HG03175 (cell line): Measurements from ENCODE around the gene MED4.
"Not testable (repeated sequence)": the region's sequence is repeated elsewhere in the genome, so short reads cannot be mapped to it uniquely, and the experiment has no call there.

ENCODE experiments used
- ATAC-seq: cut with Tn5 transposase; IDR thresholded peaks from one replicate; pipeline ENCODE4 v1.9.1; 2021; ENCODE audit warnings: mild to moderate bottlenecking, moderate library complexity; ENCODE audit not compliant: unreplicated experiment

Gene MED4

GRCh38 chr13:48096670-48097069 is 1.8 kb upstream of the MED4 start:
- no peak for ATAC-seq

- peak; percentile 12 for ATAC-seq
These were observed 512 bp downstream of the MED4 start for GRCh38 chr13:48094404-48094780.

GRCh38 chr13:48093588-48093987 is 1.3 kb downstream of the MED4 start:
- ATAC-seq: no peak

- ATAC-seq: no peak
These were observed 8.6 kb downstream of the MED4 start for GRCh38 chr13:48086272-48086671.

- ATAC-seq: no peak
These were observed 13.2 kb downstream of the MED4 start for GRCh38 chr13:48081739-48082138.

- peak; percentile 97 for ATAC-seq
These were observed 16.6 kb downstream of the MED4 start for GRCh38 chr13:48078251-48078656.

GRCh38 chr13:48074006-48074405 is 20.9 kb downstream of the MED4 start:
- ATAC-seq: no peak

GRCh38 chr13:48072787-48073186 is 22.1 kb downstream of the MED4 start:
- no peak for ATAC-seq

- ATAC-seq: no peak
These were observed 22.6 kb downstream of the MED4 start for GRCh38 chr13:48072304-48072703.

- ATAC-seq: no peak
These were observed 24.0 kb downstream of the MED4 start for GRCh38 chr13:48070942-48071341.

- ATAC-seq: no peak
These were observed 25.3 kb downstream of the MED4 start for GRCh38 chr13:48069573-48069972.

GRCh38 chr13:48068952-48069351 is 26.0 kb downstream of the MED4 start:
- ATAC-seq: no peak

- ATAC-seq: no peak
These were observed 26.9 kb downstream of the MED4 start for GRCh38 chr13:48068036-48068435.

GRCh38 chr13:48066310-48066989 is 28.5 kb downstream of the MED4 start:
- ATAC-seq: no peak

- not testable (repeated sequence) for ATAC-seq
These were observed 35.0 kb downstream of the MED4 start for GRCh38 chr13:48059951-48060350.

GRCh38 chr13:48058536-48058935 is 36.4 kb downstream of the MED4 start:
- ATAC-seq: not testable (repeated sequence)

- ATAC-seq: no peak
These were observed 39.2 kb downstream of the MED4 start for GRCh38 chr13:48055712-48056111.

- ATAC-seq: no peak
These were observed 40.3 kb downstream of the MED4 start for GRCh38 chr13:48054601-48055000.

- no peak for ATAC-seq
These were observed 44.4 kb downstream of the MED4 start for GRCh38 chr13:48050550-48050949.

- no peak for ATAC-seq
These were observed 51.0 kb downstream of the MED4 start for GRCh38 chr13:48043789-48044503.

GRCh38 chr13:48042894-48043293 is 52.0 kb downstream of the MED4 start:
- no peak for ATAC-seq

GRCh38 chr13:48040896-48041295 is 54.0 kb downstream of the MED4 start:
- no peak for ATAC-seq

GRCh38 chr13:48040049-48040448 is 54.9 kb downstream of the MED4 start:
- no peak for ATAC-seq
